ENCODE results near the gene JAK1.
"Not testable (repeated sequence)": the region's sequence is repeated elsewhere in the genome, so short reads cannot be mapped to it uniquely, and the experiment has no call there.

The JAK1 gene

DNA sequence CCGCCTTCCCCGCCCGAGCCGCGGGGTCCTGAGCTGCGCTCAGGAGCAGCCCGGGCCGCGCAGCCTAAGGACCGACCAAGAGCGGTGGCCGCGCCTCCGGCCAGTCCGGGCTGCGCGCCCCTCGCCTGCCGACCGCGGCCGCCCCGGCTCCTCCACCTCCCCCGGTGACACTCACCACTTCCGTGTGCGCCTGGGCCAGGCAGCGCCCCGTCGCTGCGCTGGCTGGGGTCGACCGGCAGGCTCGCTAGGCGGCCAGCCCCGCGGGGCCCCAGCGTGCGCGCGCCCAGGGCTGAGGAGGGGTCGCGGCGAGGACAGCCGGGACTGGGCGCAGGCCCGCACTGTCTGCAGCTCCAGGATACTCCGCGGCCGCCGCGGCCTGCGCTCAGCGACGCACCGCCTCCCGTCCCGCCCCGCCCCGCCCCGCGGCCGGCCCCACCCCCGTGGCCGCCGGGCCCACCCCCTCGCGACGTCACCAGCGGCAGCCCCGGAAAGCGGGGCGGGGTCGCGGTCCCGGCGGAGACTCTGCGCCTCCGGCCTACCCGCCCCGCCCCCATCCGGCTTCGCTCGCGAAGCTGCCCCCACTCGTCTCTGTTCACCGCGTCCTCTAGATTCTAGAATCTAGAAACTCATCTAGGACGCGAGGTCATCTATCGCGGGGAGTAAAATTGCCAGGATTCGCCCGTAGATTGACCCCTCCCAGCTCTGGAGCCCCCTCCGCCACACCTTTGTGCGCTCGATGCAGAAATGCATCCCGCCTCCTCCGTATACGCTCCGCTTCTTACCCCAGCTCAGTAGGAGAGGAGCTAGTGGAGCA lies at the start of gene JAK1:
TSS of gene JAK1 (minus strand) at position 392 of the 814 bp plus-strand sequence. CDS start 80,285 bp downstream, outside the sequence.
- peak; percentile 86 for DNase-seq (ENCODE audit: low read depth)

DNA sequence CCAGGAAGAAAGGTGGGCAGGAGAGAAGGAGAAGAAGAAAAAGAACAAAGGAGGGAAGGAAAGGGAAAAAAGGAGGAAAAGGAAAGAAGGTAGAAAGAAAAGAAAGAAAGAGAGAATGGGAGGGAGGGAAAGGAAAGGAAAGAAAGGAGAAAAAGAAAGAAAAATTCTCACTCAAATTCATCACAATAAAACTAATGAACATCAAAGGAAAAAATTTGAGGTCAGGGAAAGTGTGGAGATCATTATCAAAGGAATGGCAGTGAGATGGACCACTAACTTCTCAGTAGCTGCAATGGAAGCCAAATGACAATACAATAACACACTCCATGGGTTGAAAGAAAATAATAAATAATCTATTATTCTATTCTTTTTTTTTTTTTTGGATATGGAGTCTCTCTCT lies 48.0 kb upstream of the JAK1 start:
- DNase-seq (ENCODE audit: low read depth) = no peak

DNA sequence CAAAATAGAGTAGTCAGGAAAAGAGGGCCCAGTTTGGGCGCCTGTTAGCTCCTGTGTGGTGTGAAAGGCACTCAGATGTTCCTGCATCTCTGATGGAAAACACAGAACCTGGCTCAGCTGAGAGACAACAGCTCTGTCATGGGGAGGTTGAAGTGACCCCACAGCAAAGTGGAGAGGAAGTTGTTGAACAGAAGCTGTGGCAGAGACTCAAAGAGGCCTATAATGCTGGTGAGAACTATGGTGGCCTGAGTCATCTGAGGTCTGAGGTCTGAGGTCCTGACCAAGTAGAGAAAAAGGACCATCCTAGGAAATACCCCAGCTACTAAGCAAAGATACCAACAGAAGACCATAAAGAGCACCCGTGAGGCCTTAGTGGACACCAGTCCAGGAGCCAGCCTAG lies 45.6 kb upstream of the JAK1 start:
- no peak for DNase-seq (ENCODE audit: low read depth)

DNA sequence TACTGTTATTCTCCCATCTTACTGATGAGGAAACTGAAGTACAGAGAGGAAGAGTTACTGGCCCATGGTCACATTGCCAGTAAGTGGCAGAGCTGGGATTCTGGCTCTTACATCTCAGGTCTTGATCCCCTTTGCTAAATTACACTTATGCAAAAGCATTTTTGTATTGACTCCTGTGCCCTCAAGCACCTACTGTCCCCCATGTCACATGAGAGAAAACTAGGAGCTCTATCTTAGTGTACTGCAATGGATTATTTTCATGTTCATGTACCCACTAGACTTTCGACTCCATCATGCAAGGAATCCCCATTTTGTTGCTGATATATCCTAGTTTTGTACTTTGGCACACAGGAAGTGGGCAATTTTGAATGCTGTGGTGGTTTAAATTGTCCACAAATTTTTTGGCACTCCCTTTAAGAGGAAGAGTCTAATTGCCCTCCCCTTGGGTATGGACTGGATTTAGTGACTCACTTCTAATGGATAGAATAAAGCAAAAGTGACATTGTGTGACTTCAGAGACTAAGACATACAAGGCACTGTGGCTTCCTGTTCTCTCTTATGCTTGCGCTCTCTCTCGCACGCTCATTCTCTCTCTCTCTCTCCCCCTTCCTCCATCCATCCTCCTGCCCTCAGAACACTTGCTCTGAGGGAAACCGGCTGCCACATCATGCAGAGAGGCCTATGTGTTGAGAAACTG lies 43.5 kb upstream of the JAK1 start:
- DNase-seq (ENCODE audit: low read depth) = no peak

DNA sequence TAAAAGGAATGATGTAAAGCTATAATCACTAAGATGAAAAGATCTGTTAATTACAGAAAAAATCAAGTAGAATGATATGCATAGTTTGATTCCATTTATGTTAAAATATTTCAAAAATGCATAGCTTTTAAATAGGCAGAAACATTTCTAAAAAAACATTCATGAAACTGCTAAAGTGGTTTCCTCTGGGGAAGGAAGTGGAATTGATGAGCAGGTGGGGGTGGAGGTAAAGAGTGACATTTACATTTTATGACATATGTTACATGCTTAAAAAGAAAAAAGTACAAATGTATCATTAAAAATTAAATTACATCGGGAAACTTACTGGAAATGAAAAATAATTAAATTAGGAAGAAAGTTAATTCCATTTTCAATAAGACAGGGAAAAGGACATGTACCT lies 42.8 kb upstream of the JAK1 start:
- no peak for DNase-seq (ENCODE audit: low read depth)

DNA sequence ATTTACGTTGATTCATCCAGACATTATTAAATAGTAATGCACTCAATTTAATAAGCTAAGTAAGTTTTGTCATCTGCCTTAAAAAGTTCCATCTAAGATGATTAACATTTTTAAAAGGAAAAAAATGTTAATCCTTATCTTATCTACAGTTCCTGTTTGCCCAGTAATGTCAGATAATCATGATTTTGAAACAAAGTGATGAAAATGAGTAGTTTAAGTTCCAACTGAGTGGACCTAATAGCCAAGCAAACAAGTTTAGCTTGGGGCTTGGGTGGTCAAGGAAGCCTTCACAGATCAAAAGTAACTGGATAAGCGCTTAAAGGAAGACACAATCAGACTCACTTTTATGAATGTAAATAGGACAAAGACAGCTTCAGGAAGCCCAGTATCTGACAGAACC lies 40.5 kb upstream of the JAK1 start:
- DNase-seq (ENCODE audit: low read depth) = no peak

DNA sequence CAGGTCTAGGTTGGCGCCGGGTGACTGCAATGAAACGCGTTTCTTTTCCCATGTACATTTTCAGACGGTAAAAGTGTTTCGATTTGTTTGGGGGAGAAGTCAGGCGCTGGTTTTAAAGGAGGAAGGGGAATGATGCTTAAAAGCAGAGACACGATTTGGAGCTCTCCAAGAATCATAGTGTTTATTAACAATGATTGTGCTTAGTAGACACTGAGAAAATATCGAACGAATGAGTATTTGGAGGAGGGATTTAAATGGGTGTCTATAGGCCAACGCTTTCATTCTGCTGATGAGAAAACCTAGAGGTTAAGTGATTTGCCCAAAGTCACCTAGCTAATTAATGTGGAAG lies 36.9 kb upstream of the JAK1 start:
- DNase-seq (ENCODE audit: low read depth) = no peak

DNA sequence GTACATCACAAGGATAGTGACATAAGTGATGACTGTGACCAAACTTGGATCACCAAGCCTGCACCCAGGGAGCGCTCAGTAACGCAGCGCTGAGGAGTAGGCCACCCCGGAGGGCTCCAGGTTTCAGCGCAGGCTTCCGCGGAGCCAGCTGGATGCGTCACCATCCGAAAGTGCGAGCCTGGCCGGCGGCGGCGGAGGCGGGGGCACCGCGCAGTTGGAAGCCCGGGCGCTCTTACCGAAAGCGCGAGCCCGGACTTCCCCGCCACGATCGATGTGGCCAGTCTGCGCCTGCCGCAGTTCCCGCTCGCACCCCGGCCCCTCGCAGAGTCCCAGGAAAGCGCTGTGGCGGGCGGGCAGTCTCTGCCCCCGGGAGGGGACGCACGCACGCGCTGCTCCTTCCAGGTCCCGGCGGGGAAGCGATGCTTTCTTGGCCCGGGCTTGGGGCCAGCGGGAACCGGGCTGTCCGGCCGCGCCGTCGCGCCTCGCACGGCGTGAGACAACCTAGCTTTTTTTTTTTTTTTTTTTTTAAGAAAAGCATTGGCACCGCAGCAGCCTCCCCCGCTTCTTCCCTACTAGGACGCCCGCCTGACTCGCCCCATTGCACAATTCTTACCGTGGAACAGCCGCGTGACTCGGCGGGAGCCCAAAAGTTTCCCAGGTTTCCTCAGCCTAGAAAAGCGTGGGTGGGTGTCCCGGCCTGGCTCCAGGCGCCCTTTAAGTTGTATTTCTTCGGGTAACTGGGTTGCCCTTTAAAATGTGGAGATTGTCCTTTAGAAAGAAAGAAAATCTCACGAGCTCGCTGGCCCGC lies 36.4 kb upstream of the JAK1 start:
- DNase-seq (ENCODE audit: low read depth) = peak; percentile 85

DNA sequence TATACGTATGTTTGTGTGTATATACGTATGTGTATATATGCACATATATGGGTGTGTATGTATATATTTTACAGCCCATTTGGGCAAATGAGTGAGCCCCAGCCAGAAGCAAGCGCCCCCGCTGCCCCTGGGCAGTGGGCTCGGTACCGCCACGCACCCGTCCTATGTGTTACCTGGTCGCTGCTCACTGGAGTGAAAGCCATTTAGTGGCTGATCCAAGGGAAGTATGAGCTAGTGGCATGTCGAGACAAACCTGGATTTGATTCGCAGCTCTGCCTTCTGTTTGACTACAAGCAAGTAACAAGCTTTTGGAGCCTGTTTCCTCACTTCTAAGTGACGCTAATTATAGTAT lies 35.8 kb upstream of the JAK1 start:
- no peak for DNase-seq (ENCODE audit: low read depth)

DNA sequence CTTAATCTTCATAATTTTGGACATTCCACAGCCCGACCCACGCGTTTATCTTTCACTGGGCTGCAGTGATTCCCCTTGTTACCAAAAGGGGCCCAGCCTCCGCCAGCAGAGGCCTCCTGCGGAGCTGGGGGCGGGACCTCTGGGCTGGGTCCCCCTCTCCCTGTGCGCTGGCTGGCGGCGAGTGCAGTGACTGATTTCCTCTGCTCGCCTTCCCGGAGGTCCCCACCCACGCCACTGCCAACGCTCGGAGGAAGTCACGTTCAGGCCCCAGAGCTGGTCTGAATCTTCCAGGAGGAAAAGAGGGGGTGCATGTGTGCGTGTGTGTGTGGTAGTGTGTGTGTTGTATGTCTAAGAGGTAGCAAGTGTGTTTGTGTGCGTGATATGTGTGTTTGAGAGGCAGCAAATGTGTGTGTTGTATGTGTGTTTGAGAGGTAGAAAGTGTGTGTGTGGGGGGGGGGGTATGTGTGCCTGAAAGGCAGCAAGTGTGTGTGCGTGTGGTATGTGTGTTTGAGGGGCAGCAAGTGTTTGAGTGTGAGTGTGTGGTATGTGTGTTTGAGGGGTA lies 35.0 kb upstream of the JAK1 start:
- no peak for DNase-seq (ENCODE audit: low read depth)

DNA sequence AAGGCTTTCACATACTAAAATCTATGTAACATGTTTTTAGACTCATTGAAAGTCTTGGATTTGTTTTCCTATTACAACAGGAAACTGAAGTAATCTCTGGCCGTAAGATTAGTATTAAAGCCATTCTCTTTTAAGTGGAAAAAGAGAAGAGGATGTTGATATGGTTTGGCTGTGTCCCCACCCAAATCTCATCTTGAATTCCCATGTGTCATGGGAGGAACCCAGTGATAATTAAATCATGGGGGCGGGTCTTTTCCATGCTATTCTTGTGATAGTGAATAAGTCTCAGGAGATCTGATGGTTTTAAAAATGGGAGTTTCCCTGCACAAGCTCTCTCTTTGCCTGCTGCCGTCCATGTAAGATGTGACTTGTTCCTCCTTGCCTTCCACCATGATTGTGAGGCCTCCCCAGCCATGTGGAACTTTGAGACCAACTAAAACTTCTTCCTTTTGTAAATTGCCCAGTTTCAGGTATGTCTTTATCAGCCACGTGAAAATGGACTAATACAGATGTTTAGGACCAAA lies 32.1 kb upstream of the JAK1 start:
- DNase-seq (ENCODE audit: low read depth) = not testable (repeated sequence)

DNA sequence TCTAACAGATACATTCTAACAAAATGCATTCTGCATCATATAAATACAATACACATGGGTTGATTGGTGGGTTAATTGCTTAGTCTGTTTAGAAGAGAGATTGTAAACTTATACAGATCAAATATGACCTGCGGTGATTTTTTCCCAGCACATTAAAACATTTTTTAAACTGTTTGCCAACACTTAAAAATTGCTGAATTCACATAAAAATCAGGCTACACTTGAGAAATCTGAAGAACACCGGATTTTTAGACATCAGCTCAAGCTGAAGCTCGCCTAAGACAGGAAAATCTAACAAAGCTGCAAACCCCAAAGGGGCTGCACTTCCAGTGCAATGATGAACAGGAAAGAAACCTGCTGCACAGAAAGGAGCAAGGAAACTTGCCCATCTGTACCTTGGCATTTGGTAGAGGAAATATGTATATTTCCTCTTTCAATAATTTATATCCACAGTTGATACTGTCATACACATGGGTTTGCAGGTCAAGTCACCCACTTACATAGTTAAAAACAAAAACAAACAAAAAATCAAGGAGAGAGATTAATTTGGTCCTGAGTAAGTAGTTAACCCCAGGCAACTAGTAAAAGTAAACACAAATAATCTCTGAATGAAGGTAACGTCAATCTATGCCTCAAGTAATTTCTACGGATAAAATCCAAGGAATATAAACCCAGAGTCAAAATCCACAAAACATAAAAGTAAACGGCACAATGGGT lies 30.4 kb upstream of the JAK1 start:
- DNase-seq (ENCODE audit: low read depth) = no peak

DNA sequence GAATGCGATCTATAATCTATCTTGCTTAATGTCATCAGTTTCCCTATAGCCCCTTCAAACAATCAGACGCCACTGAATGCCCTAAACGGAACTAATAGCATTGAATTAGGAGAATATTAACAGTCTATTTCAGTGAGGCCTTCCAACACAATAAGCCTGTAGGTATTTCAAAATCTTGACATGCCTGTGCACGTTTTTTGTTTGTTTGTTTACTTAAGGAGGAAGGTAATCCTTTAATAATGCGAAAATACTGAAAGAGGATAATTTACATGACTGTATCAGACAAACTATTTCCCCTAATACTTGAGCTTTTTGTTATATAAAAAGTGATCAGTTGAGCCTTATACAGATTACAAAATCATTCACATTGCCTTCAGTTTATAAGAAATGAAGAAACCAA lies 29.0 kb upstream of the JAK1 start:
- DNase-seq (ENCODE audit: low read depth) = no peak

DNA sequence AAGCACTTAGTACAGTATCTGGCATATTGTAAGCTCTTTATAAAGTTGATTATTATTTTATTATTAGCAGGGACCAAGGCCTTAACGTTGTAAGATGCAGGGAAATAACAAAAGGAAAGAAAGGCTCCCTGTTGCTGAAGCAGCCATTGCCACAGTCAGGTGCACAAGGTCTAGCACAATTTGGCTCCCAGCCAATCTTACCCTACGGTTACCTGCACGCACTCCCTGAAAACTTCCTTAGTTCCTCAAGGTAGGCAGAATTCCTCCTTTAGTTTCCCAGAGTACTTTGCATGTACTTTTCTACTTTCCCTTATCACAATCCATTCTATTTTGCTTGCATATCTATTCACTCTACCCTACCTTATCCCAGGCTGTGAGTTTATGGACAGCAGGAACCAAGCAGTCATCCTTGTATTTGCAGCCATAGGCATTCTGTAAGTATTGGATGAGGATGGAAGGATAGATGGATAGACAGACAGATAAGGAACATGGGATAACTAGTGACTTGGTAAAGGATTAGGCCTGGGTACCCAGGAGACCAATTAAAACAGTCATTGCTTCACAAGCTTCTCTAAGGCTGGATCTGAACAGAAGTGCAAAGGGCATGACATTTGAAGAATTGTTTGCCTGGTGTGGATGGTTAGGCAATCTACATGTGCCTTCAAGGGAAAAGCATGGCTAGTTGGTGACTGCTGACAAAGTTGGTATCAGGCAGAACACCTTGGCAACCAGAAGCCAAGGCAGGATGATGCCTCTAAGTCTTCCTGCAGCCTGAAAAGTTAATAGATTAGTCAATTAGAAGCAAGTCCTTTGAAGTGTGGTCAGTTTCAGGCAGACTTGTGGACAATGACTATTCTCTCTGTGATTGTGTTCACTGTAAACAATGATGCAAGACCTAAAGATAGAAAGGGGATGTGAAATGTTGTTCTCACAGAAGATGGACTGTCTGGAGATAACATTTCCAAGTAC lies 20.8 kb upstream of the JAK1 start:
- DNase-seq (ENCODE audit: low read depth) = peak; percentile 43

DNA sequence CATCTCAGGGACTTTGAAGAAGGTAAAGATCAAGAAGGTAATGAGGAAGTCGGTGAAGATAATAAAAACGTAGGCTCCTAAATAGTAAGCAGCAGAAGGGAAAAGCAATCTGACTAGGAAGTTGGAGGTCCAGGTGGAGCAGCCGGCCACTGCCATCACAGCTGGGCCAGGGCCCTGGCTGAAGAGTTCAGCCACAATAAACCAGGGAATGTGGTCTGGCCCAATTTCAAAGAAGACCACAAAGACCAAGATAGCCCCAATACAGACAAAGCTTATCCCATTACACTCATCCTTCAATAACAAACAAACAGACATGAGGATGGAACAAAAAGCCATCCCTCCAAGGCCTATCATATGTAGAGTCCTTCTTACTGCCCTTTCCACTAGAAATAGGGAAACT lies 18.4 kb upstream of the JAK1 start:
- DNase-seq (ENCODE audit: low read depth) = no peak

DNA sequence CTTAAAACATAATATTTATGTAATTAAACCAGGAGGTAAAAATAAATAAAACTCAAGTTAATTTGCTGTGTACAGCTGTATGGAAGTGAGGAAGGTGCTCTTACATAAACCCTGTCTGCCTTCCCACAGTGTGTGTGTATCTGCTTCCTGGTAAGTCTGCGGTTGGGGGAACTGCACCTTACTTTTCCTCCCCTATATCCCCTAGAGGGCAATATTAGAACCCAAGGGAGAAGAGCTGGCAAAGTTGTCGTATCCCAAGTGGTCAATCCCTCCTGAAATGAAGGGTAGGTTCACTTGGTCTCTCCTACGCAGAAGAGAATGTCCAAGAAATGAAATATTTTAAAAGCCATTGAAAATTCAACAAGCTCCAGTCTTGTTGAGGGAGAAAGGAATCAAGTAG lies 17.8 kb upstream of the JAK1 start:
- no peak for DNase-seq (ENCODE audit: low read depth)

DNA sequence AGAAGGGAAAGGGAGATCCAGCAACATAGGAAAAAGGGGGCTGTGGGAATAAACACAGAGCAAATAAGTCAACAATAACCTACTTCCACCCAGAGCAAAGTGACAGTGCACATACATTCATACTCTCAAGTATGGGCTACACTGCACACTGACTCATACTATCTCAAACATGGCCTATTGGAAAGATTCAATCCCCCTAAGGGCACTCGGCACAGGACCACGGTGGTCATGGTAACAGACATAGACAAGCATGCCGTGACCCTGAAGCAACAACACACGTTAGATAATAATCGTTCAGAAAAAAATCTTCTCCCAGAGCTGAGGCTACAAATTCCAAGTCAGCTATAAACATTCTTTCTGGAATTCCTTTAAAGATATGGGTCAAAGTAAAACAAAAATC lies 16.8 kb upstream of the JAK1 start:
- DNase-seq (ENCODE audit: low read depth) = peak; percentile 96

DNA sequence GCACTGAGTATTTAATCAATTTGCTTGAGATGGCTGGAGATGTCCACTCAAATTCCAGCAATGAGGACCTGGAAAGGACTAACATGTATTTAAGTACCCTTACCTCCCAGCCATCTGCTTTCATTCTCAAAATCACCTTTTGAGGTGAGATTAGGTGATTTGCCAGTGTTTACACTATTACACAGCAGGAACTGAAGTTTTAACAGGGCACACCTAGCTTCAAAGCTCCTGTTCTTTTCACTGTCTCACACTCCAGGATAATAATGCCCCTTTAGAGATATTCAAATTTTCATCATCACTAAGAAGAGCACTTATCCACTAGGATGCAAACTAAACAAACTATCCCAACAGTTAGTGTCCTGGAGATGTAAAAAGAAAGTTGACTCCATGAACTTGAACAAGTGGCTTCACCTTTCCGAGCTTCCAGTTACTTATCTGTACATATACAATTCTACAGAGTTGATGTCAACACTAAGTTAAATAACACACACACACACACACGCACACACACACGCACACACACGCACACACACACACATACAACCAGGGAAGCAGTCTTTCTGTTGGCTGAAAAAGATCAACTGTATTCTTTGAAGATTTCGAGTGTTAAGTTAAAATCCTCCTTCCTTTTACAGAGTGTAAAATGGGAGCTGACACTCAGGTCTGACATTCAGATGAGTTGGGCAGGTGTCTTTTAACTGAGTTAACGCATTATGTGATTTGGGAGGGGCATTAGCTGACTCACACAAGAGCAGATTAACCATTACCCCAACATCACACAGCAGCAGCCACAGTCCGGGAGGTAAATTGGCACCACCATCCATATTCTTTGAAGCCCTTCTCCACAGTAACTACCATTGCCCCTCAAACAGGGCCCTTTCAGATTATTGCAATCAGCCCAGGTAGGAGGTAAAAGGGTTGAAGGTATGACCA lies 15.5 kb upstream of the JAK1 start:
- DNase-seq (ENCODE audit: low read depth) = no peak
